HG03575 (cell line): ENCODE results near the gene MAP3K3.

ENCODE experiments used
- ATAC-seq: cut with Tn5 transposase; IDR thresholded peaks from one replicate; pipeline ENCODE4 v1.9.1; 2021; ENCODE audit not compliant: unreplicated experiment, insufficient number of reproducible peaks, low FRiP score; ENCODE audit errors: extremely low read depth

Gene MAP3K3

GRCh38 chr17:63741408-63742173, 119.4 kb downstream of the MAP3K3 start, which contains the start of gene STRADA:
Gene STRADA, minus strand, starts transcription at chr17:63741799. Its CDS starts 13,430 bp downstream, at chr17:63728369.
- ATAC-seq: peak; percentile 54
